HepG2 (cell line): ENCODE measurements around the gene SNX10. TPM values are rescaled to one million over a fixed set of nuclear protein-coding genes. Genes with fewer than 3 reads are reported as not detected.
"Not testable (repeated sequence)": the region's sequence is repeated elsewhere in the genome, so short reads cannot be mapped to it uniquely, and the experiment has no call there.

Experiments
- ATAC-seq: fragments of 200-7000 bp; cut with Tn5 transposase; 3 replicates; pipeline ENCODE4 v1.9.1; 2020; ENCODE audit warnings: mild to moderate bottlenecking, moderate library complexity
- BruUV-seq: library from RNA; stranded (reverse); fragments of 400-500 nt; replicated peaks from 2 replicates; lab custom pipeline; 2021; lab: Mats Ljungman, UMichigan
- CTCF ChIA-PET: fragments of 300-600 bp; formaldehyde crosslinking; extraction: SDS; loops from one replicate; lab custom pipeline; 2021; ENCODE audit warnings: low total read pairs, inconsistent platforms, low intra/inter-chr PET ratio; lab: Yijun Ruan, JAX
- POLR2A ChIA-PET: fragments of 350-600 bp; sonication (Branson Sonifier 250); formaldehyde crosslinking; loops from one replicate; lab custom pipeline; 2020; ENCODE audit warnings: antibody characterized with exemption, inconsistent platforms; lab: Yijun Ruan, JAX
- DNase-seq: peaks from one replicate; pipeline ENCODE4 v3.0.0-alpha.2; 2015; ENCODE audit warnings: low spot score
- FAIRE-seq: peaks from 3 replicates; lab custom pipeline; 2011; peaks lifted over from hg19 to GRCh38; lab: Jason Lieb, UNC
- H2AFZ ChIP-seq: one replicate; pipeline ENCODE4 v1.6.1; 2011; ENCODE audit warnings: low read length, inconsistent platforms
- H3K27ac ChIP-seq: fragments of 300-600 bp; 3 replicates; pipeline ENCODE4 v1.8.0; 2011; ENCODE audit warnings: mixed run types, mild to moderate bottlenecking, mixed read lengths, low read length, inconsistent platforms; ENCODE audit not compliant: insufficient read depth; ENCODE audit errors: extremely low read length
- H3K27me3 ChIP-seq, 2 experiments: fragments of 200-600 bp in 1 of 2; 2 replicates in 1 of 2; 3 replicates in 1 of 2; pipeline versions ENCODE4 v1.6.0 to v1.8.0; 2011; ENCODE audit warnings: low read length in 2 of 2, mild to moderate bottlenecking in 2 of 2, moderate library complexity in 2 of 2, inconsistent platforms in 1 of 2; ENCODE audit not compliant: insufficient read depth in 2 of 2, control insufficient read depth in 1 of 2
- H3K36me3 ChIP-seq, 2 experiments: fragments of 200-600 bp in 1 of 2; replicated peaks in 1 of 2; 2 replicates in 1 of 2; 3 replicates in 1 of 2; pipeline versions ENCODE4 v1.5.1 to v1.8.0; 2011; ENCODE audit warnings: low read length in 2 of 2, inconsistent platforms in 1 of 2; ENCODE audit not compliant: insufficient read depth in 2 of 2, control insufficient read depth in 1 of 2
- H3K4me1 ChIP-seq: 2 replicates; pipeline ENCODE4 v1.5.1; 2012; ENCODE audit warnings: low read length, inconsistent platforms; ENCODE audit not compliant: insufficient read depth
- H3K4me2 ChIP-seq: 2 replicates; pipeline ENCODE4 v1.6.0; 2011; ENCODE audit warnings: low read depth, low read length, inconsistent platforms
- H3K4me3 ChIP-seq, 3 experiments: fragments of 200-600 bp in 1 of 3; sonication (generic), shearing (Covaris generic) in 1 of 3; replicated peaks in 1 of 3; 2 replicates each; pipeline ENCODE4 v1.5.1; 2011 to 2016; ENCODE audit warnings: low read length in 3 of 3, inconsistent platforms in 2 of 3, low read depth in 2 of 3, mild to moderate bottlenecking in 2 of 3, control low read depth in 1 of 3, mixed read lengths in 1 of 3; ENCODE audit not compliant: insufficient read depth in 1 of 3
- H3K79me2 ChIP-seq: one replicate; pipeline ENCODE4 v1.6.1; 2011; ENCODE audit warnings: low read length, inconsistent platforms; ENCODE audit not compliant: insufficient read depth
- H3K9ac ChIP-seq: 2 replicates; pipeline ENCODE4 v1.6.0; 2011; ENCODE audit warnings: mild to moderate bottlenecking, low read depth, low read length, inconsistent platforms; ENCODE audit not compliant: insufficient read depth
- H3K9me3 ChIP-seq: 2 replicates; pipeline ENCODE4 v1.5.1; 2012; ENCODE audit warnings: mild to moderate bottlenecking, low read length
- H4K20me1 ChIP-seq: 2 replicates; pipeline ENCODE4 v1.6.0; 2011; ENCODE audit warnings: inconsistent platforms, mild to moderate bottlenecking, low read length, moderate library complexity; ENCODE audit not compliant: insufficient read depth
- CEBPB ChIP-seq: IDR thresholded peaks from 2 replicates; pipeline ENCODE4 v1.6.1; 2011; ENCODE audit warnings: low read depth, low read length, improper control_type of control experiment, borderline replicate concordance
- CEBPG ChIP-seq: IDR thresholded peaks from 2 replicates; pipeline ENCODE4 v1.6.1; 2016
- RBM39 ChIP-seq: fragments of 200-400 bp; formaldehyde crosslinking; IDR thresholded peaks from one replicate; pipeline ENCODE4 v1.6.1; 2018; ENCODE audit warnings: antibody characterized with exemption, mild to moderate bottlenecking, low read depth, low read length; ENCODE audit not compliant: poor library complexity, severe bottlenecking
- ZNF629 ChIP-seq: sonication (generic); formaldehyde crosslinking; conservative IDR thresholded peaks from 2 replicates; pipeline ENCODE4 v1.5.0; 2020; ENCODE audit warnings: missing genetic modification reagents
- WGBS: methylation state at CpG from one replicate; pipeline ENCODE4 v1.1.6; 2017; ENCODE audit warnings: low lambda C conversion rate; 5-methylcytosine and 5-hydroxymethylcytosine counted together
- in situ Hi-C: cut with HindIII; loops from 2 replicates; pipeline ENCODE4 v1.10.0; 2017; ENCODE audit warnings: low pct_unique_long_range_greater_than_20kb; ENCODE audit not compliant: extremely low pct_ligation_motif_present
- intact Hi-C: fragments of 100-400 bp; cut with micrococcal nuclease; formaldehyde crosslinking; loops from one replicate; pipeline ENCODE4 v1.10.0; 2022; ENCODE audit not compliant: unreplicated experiment
- polyA plus RNA-seq, 8 experiments: library from polyadenylated mRNA; depleted of rRNA in 3 of 8; stranded (reverse) in 7 of 8; unstranded in 1 of 8; fragments of >200 nt; fragmentation: Illumina TruSeq in 4 of 8; extraction: Trizol in 4 of 8; gene quantifications; 2 replicates each; pipeline versions ENCODE4 v1.2.1 to v1.2.3, GENCODE V29; 2011 to 2016; ENCODE audit warnings: low read depth in 4 of 8, missing spikeins in 1 of 8, mixed read lengths in 1 of 8; ENCODE audit not compliant: insufficient read depth in 1 of 8
- total RNA-seq, 5 experiments: library from RNA; depleted of rRNA; stranded (reverse); fragments of >200 nt; fragmentation: Illumina TruSeq; extraction: Trizol; gene quantifications; 2 replicates each; pipeline ENCODE4 v1.2.3, GENCODE V29; 2016; ENCODE audit warnings: low read depth in 1 of 5
- TF ChIP-seq, protein P1 (sequence below): sonication (generic); formaldehyde crosslinking; IDR thresholded peaks from 2 replicates; pipeline ENCODE4 v1.5.0; 2020; ENCODE audit warnings: mild to moderate bottlenecking, missing genetic modification reagents

SNX10 gene
- total and polyA plus RNA-seq, 2 of the 13 experiments (the other 11 are each of a cell fraction or from before 2014, with no cell fraction given) = 26.0 to 27.6 TPM

DNA sequence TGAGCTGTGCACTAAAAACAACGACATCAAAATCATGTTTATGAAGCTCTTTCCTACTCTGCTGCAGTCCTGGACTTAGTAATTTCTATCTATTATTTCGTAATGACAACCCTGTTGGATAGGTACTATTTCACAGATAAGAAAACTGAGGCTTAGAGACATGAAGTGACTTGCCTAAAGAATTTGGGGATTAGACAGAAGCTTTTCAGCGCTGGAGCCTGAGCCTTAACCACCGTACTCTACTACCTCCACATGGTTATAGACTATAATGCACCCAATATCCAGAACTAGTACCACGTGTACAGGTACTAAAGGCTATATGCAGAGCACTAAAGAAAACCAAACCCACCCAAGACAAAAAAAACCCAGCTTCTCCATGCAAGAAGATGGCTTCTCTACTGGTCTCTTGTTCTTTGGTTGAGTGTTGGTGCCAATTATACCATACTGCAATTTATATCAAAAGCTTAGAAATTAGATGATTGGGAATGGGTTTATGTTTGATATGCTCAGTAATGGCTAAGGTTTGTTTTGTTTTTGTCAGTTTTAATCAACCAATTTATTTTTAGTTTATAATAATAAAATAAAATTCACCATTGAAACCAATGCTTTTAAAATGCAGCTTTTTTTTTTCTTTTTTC, 6.5 kb upstream of the SNX10 start (continued):
- peak; percentile 26; the same call in 1 of the 2 replicates for TF ChIP-seq CEBPB
- TF ChIP-seq ZNF629 (CRISPR knock-in tag) = peak; percentile 67; the same call in 1 of the 2 replicates
- TF ChIP-seq, all 625 proteins: peak for 8

DNA sequence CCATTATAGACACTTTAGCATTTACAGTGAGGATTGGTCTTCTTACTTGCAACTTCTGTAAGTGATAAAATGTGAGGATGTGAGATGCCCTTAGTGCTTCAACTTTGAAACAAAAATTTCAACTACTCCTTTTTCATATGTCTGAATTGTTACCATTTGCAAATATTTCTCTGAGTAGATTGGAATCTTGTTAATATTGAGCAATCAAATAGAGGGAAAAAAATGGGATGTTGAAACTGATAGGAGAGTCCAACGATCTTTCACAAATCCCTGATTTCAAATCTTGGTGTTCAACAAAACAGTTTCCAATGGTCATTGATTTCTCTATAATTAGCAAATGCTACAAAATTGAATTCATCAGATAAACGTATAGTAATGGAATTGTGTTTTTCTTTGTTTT, 5.5 kb upstream of the SNX10 start:
- Histone ChIP-seq H2AFZ (no peak overlapping the region), H3K9me3 (no peaks in the 10 kb centered on the region), H3K36me3 (no peaks in the 10 kb centered on the region), H3K9ac (no peak overlapping the region), H3K4me3 (no peak overlapping the region), H3K4me2 (no peak overlapping the region), H3K4me1 (peaks cover 26% of the 10 kb centered on the region), H3K27ac (no peak overlapping the region), H3K79me2 (no peaks in the 10 kb centered on the region), H3K27me3 (no peaks in the 10 kb centered on the region), H4K20me1 (no peaks in the 10 kb centered on the region)
- in situ Hi-C loops = loop anchor here (25.0 kb wide), 1 partner anchor 399 kb away; no protein-coding TSS in a partner anchor
- intact Hi-C loops = loop anchor here (5.0 kb wide), 1 partner anchor 204 kb away; no protein-coding TSS in a partner anchor
- BruUV-seq = no TSS peak
- no peak for ATAC-seq
- POLR2A ChIA-PET = no interaction called here
- CTCF ChIA-PET = no interaction called here
- 26% methylated on average over 2 of the region's 2 CpGs for WGBS
- TF ChIP-seq RBM39 (no peak), CEBPB (peak; percentile 81), CEBPG (0 out of 2 replicates have a peak, but pooled peaks have one; percentile 27)
- TF ChIP-seq, protein P1, sequence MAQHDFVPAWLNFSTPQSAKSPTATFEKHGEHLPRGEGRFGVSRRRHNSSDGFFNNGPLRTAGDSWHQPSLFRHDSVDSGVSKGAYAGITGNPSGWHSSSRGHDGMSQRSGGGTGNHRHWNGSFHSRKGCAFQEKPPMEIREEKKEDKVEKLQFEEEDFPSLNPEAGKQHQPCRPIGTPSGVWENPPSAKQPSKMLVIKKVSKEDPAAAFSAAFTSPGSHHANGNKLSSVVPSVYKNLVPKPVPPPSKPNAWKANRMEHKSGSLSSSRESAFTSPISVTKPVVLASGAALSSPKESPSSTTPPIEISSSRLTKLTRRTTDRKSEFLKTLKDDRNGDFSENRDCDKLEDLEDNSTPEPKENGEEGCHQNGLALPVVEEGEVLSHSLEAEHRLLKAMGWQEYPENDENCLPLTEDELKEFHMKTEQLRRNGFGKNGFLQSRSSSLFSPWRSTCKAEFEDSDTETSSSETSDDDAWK (CRISPR knock-in tag) = no peak
- FAIRE-seq = no peak
- no peak for DNase-seq

DNA sequence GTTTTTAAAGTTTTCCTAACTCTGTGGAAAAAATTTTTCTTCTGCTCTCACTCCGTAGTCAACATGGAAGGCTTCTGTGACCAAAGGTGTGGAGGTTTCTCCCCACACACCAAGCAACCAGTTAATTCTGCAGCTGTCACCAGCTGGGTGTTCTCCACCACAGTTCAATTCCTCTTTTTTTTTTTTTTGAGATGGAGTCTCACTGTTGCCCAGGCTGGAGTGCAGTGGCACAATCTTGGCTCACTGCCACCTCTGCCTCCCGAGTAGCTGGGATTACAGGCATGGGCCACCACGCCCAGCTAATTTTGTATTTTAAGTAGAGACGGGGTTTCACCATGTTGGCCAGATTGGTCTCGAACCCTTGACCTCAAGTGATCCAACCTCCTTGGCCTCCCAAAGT, 3.5 kb upstream of the SNX10 start:
- H3K4me3 ChIP-seq, DNase-seq, POLR2A ChIA-PET, CTCF ChIA-PET, FAIRE-seq, H3K9me3 ChIP-seq, H2AFZ ChIP-seq, H3K79me2 ChIP-seq, H3K27ac ChIP-seq, BruUV-seq, H3K27me3 ChIP-seq, H4K20me1 ChIP-seq, H3K36me3 ChIP-seq, H3K4me2 ChIP-seq, H3K9ac ChIP-seq, ATAC-seq: not testable (repeated sequence)
- in situ Hi-C loops (loop anchor here (25.0 kb wide), 1 partner anchor 401 kb away; no protein-coding TSS in a partner anchor), intact Hi-C loops (loop anchor here (5.0 kb wide), 1 partner anchor 206 kb away; no protein-coding TSS in a partner anchor)
- WGBS = 49% methylated on average over 5 of the region's 5 CpGs
- peaks cover 35% of the 10 kb centered on the region for H3K4me1 ChIP-seq
